GM21529 (cell line): ENCODE data around the gene OGA.

Experiments
- ATAC-seq: cut with Tn5 transposase; IDR thresholded peaks from one replicate; pipeline ENCODE4 v1.9.1; 2021; ENCODE audit not compliant: unreplicated experiment

Gene OGA

GRCh38 chr10:101761226-101761625, 57.0 kb downstream of the OGA start:
- ATAC-seq: no peak

- no peak for ATAC-seq
These were observed 57.7 kb downstream of the OGA start for GRCh38 chr10:101760510-101760909.

DNA sequence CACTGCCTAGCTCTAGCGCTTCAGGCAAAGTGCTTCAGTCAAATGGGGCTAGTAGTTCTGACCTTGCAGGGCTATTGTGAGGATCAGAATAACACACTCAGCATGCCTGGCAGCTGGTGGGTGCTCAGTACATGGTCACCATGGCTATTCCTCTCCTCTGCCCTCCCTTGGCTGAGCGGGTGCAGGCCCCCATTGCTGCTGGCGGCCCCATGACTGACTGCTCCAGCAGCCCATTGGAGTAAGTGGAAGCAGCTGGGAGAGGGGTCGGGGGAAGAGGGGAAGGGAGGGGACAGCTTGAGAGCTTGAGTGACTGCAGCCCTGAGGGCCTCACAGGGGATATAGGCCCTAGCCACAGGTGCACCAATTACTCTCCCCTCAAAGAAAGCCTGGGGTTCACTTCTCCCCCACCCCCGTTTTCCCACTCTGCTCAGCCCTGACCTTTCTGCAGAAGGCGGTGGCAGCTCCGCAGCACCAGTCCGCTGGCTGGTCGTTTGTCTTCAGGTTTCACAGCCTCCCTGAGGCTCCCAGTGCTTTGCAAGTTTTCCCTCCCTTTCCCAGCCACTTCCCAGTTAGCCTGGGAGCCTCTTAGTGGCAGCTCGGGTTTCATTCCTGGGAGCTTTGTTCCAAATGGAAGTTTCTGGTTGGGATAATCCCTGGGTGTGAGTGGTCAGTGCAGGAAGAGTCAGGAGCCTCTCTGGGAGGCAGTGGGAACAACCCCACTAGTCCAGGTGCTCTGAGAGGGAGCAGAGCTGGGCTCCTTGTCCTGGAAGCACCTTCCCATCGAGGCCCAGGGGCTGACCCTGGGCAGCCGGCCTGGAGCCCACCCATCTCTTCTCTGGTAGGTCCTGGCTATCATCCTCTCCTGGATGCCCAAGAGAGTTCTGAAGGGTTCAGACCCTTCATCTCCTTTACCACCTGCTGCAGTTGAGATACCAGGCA, 58.7 kb downstream of the OGA start:
- no peak for ATAC-seq

DNA sequence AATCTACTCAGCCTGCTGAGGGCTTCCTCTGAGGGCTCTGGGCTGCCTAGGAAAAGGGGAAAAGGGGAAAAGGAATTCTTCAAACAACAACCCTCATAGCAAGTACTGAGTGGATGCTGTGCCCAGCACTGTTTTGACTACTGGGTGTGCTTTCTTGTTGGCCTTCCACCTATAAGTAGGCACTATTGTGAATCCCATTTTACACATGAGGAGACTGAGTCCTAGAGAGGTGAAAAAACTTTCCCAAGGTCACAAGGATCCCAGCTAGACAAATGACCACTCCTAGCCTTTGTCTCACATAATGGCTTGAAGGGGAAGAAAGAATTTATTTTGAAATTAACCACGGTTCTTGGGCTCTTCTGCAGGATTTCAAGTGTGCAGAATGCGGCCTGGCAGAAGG, 59.4 kb downstream of the OGA start:
- ATAC-seq: no peak

DNA sequence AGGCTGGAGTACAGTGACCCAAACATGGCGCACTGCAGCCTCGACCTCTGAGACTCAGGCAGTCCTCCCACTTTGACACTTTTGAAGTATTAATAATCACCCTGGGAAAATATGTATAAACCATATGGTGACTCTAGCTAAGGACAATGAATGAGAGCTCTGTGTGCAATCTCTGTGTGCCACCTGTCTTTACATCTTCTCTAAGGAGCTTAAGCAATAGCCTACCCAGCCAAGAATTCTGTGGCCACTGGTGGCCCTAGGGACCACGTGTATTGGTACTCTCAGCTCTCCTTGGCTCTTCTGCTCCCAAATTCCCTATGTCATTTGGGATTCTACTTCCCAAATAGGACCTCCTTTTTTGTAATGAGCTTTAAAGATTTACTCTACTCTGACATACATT, 66.0 kb downstream of the OGA start:
- ATAC-seq: no peak

DNA sequence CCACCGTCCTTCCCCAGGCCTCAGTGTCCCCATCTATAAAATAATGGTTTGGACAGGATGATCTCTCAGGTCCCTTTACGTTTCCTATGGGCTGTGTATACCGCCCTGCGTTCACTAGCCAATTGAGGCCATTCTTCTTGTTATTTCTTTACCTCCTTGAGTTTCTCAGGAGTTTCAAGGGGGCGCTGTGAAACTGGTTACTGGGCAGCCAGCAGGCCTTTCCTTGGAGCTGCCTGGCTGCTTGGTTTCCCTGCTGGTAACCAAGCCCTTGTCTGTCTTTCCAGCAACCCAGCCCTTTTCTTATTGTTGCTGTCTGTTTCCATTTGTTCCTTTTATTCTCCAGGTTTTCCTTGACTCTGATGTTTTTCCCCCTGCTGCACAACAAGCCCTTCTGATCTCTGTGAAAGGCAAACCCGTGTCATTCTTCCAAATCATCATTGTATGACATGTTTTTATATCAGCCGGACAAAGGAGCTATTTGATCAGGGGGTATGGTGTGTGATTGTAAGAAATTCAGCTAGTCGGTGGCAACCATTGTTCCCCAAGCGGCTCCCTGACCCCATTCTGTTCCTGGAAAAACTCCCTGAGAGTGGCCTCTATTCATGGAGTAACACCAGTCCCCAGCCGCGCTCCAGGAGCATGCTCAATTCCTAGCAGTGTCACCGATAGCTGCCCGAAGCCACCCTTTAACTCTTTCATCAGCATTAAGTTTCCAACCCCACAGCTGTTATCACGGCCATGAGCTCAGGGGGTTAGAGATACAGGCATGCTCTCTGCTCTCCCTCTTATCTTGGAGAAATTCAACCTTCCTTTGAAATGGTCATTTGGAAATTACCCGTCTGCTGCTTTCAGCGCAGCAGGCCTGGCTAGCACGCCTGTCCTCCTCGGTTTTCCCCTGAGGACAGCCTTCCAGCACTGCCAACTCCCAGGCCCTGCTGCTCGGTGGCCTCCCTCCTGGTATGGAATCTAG, 68.9 kb downstream of the OGA start:
- no peak for ATAC-seq

DNA sequence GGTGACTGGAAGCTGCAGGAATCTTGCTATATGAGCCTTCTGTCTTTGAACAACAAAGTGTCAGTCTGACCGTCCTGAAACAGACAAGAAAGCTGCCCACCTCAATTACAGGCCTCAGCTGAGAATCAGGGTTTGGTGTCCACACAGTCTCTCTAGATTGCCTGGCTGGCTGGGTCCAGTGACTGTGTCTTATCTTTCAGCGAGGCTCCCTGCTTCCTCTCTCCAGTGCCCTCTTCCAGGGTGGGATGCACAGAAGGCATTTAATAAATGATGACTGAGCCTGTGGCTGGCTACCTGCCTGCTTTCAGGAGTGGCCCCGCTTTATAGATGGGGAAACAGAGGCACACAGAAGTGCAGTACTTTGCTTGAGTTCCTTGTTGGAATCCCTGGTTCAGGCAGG, 69.7 kb downstream of the OGA start:
- ATAC-seq: no peak

DNA sequence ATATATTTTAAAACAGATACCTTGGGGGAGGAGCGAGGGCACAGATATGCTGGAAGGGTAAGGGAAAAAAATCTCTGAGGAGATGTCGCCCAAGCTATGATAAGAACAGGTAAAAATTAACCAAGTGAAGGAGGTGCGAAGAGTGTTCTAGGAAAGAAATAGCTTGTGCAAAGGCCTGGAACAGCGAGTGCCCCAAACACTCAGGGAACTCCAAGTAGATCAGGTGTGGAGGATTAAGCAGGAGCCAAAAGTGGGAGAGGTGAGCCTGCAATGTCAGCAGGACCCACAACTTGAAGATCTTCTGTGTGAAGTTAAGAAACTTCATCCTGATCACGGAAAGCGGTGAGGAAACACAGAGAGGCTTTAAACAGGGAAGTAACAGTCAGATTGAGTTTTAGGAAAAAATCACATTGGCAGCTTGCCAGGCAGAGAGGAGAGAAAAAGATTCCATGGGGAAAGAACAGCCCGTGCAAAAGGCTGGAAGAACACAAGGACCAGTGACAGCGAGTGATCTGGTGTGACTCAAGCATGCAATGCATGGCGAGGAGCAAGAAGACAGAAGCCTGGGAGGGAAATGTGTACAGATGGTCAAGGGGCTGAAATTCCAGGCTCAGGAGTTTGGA, 73.1 kb downstream of the OGA start:
- no peak for ATAC-seq

GRCh38 chr10:101744267-101744666, 74.0 kb downstream of the OGA start:
- ATAC-seq: no peak

- no peak for ATAC-seq
These were observed 76.3 kb downstream of the OGA start for GRCh38 chr10:101741938-101742337.

DNA sequence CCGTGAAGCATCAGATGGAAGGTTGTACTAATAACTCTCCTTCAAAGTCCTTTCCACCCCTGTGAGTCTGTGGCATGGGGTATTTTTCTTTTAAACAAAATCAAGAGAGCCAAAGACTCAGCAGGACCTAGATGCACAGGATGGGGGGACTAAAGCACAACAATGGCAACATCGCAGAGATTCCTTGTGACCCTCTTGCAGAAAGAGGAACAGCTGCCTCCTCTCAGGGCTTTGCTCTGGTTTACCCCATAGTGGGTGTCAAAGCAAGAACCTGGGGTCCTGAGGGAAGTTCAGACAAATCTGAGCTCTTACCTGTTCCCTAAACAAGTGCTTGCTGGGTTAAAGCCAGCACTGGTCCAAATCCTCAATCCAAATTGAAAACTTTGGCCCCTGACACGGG, 81.6 kb downstream of the OGA start:
- ATAC-seq: no peak
